Neural progenitor cell (in vitro differentiated cells): Measurements from ENCODE around the gene RAB6B.

Source experiments
- CTCF ChIP-seq: fragments of 200-600 bp; sonication (generic); IDR thresholded peaks from 2 replicates; pipeline ENCODE4 v1.5.1; 2017; ENCODE audit warnings: antibody characterized with exemption, mild to moderate bottlenecking
- EZH2 ChIP-seq: fragments of 200-600 bp; sonication (generic); IDR thresholded peaks from 2 replicates; pipeline ENCODE4 v1.6.1; 2017; ENCODE audit warnings: antibody characterized with exemption, mild to moderate bottlenecking, moderate library complexity
- EZH2phosphoT487 ChIP-seq: fragments of 200-600 bp; sonication (generic); IDR thresholded peaks from 2 replicates; pipeline ENCODE4 v1.6.1; 2017; ENCODE audit warnings: antibody characterized with exemption

GRCh38 chr3:133825969-133826727, 69.5 kb downstream of the RAB6B start:
- TF ChIP-seq CTCF, result no peak
- no peak for TF ChIP-seq EZH2
- no peak for TF ChIP-seq EZH2phosphoT487
